ENCODE measurements around the gene PRPF40B. TPM values are rescaled to one million over a fixed set of nuclear protein-coding genes. Genes with fewer than 3 reads are reported as not detected.

The PRPF40B gene
- total RNA-seq, 4 donors from 2014 or later: 17.4 to 72.9 (median 25.4) TPM

DNA sequence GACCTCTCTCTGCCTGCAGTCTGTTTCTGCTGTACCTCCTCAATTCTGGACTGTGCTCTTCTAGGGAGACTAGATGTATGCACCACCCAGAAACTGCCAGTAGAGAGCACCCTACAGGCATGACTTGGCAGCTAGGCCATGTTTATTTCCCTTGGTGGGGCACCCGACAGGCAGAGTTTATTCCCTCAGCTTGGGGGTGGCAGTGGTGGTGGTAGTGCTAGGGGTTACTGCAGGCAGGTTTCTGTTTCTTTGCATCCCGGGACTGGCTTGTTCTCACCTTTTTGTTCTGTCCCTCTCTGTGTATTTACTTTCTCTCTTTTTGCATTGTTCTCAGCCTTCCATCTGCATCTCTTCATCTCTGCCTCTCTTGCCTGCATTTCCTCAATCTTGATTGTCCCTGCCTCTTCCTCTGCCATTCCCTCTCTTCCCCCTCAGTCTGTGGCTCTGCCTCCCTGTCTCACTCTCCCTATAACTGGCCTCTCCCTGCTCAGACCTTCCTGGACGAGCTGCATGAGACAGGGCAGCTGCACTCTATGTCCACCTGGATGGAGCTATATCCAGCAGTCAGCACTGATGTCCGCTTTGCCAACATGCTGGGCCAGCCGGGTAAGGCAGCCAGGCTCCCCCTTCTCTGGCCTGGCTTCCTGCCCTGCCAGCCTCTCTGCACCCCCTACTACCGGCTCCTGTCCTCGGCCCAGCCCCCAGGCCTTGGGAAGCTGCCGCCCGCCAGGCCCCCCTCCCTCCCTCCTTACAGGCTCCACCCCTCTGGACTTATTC, 13.8 kb downstream of the PRPF40B start:
- Histone ChIP-seq H3K27me3 (no peaks in the 10 kb centered on the region), H3K9me3 (no peaks in the 10 kb centered on the region), H3K4me1 (peaks cover 0 to 8% of the 10 kb centered on the region in 2 donors), H3K36me3 (no peaks in the 10 kb centered on the region), H3K4me3 (no peak overlapping the region), H3K27ac (peak overlapping the region; percentile 58 to 85)
- DNase-seq: peak; percentile 58 to 75
- intact Hi-C loops (cut with DNase I; ENCODE audit: low total_unique reads): no loop called here
- TF ChIP-seq POLR2A (IDR thresholded peaks at IDR 0.05) (no peak), CTCF (IDR thresholded peaks at IDR 0.05) (peak; percentile 54 to 71 (median 70))

- no peaks in the 10 kb centered on the region for H3K9me3 ChIP-seq
- no peaks in the 10 kb centered on the region for H3K36me3 ChIP-seq
- H3K4me3 ChIP-seq: no peak overlapping the region
- H3K4me1 ChIP-seq: peaks cover 0 to 8% of the 10 kb centered on the region in 2 donors
- H3K27me3 ChIP-seq: no peaks in the 10 kb centered on the region
- intact Hi-C loops (cut with DNase I; ENCODE audit: low total_unique reads): no loop called here
- H3K27ac ChIP-seq: no peak overlapping the region
- no peak for DNase-seq
- TF ChIP-seq POLR2A (IDR thresholded peaks at IDR 0.05): no peak
- TF ChIP-seq CTCF (IDR thresholded peaks at IDR 0.05): no peak
Observed at GRCh38 chr12:49641748-49642369, 18.5 kb downstream of the PRPF40B start.

DNA sequence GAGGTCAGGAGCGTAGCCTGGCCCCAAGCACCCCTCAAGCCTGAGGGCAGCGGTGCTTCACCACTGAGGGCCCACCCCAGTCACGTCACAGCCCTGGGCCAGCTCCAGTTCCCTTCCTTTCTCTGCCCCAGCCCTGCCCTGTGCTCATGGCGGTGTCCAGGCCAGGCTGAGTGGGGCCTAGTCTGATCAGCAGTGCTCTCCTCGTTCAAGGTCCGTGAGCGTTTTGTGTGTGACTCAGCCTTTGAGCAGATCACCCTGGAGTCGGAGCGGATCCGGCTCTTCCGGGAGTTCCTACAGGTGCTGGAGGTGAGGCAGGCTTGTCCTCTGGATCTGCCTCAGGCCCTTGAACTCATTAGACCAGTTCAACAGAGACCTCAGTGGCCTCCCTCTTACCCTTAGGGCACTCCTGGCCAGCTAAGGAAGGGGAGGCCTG, 19.0 kb downstream of the PRPF40B start:
- no peaks in the 10 kb centered on the region for H3K27me3 ChIP-seq
- no peak for TF ChIP-seq CTCF (IDR thresholded peaks at IDR 0.05)
- no peak for TF ChIP-seq POLR2A (IDR thresholded peaks at IDR 0.05)
- H3K9me3 ChIP-seq: no peaks in the 10 kb centered on the region
- DNase-seq: no peak
- intact Hi-C loops (cut with DNase I; ENCODE audit: low total_unique reads): no loop called here
- peaks cover 0 to 6% of the 10 kb centered on the region in 2 donors for H3K4me1 ChIP-seq
- H3K4me3 ChIP-seq: no peak overlapping the region
- H3K36me3 ChIP-seq: no peaks in the 10 kb centered on the region
- H3K27ac ChIP-seq: no peak overlapping the region

DNA sequence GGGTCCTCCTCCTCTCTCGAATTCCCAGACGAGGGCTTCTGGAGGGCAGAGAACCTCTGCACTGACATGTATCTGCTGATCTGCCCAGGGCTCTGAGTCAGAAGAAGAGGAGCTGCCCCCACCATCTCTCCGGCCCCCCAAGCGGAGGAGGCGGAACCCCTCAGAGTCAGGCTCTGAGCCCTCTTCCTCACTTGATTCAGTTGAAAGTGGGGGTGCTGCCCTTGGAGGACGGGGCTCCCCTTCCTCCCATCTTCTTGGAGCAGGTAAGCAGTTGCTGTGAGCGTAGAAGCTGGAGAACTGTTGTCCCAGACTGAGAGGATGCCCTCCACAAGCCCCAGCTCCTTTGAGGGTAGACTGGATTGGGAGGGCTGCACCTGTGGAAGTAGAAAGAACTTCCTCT, 19.8 kb downstream of the PRPF40B start:
- no peaks in the 10 kb centered on the region for H3K9me3 ChIP-seq
- H3K27ac ChIP-seq: no peak overlapping the region
- H3K4me3 ChIP-seq: no peak overlapping the region
- intact Hi-C loops (cut with DNase I; ENCODE audit: low total_unique reads): no loop called here
- H3K36me3 ChIP-seq: no peaks in the 10 kb centered on the region
- TF ChIP-seq POLR2A (IDR thresholded peaks at IDR 0.05): no peak
- no peak for TF ChIP-seq CTCF (IDR thresholded peaks at IDR 0.05)
- DNase-seq: no peak
- H3K27me3 ChIP-seq: no peaks in the 10 kb centered on the region
- no peaks in the 10 kb centered on the region for H3K4me1 ChIP-seq

DNA sequence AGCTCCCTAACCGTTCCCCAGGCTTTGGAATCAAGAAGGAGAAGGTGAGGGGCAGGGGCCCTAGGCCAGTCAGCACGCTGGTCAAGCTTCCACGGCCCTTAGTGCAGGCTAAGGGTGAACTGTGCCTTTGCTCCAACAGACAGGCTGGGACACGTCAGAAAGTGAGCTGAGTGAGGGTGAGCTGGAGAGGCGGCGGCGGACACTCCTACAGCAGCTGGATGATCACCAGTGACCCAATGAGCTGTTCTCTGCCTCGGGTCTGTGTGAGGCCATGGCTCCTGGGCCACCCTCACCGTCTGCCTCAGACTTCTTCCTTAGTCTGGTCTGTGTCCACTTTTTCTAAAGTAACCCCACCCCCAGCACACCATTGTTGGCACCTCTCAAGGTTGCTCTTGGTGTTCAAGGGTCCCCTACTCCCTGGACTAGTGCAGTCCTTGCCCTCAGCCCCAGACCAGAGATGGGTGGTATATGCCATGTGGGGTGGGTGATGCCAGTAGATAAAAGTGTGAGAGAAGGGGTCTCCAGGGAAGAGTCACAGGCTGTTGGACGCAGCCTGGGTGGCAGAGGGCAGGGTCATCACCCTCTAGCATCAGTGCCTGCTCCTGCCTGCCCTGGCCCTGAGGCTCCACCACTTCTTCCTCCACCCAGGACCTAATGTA, 20.7 kb downstream of the PRPF40B start:
- Histone ChIP-seq H3K27me3 (no peaks in the 10 kb centered on the region), H3K36me3 (no peaks in the 10 kb centered on the region), H3K4me1 (no peaks in the 10 kb centered on the region), H3K9me3 (no peaks in the 10 kb centered on the region), H3K4me3 (no peak overlapping the region), H3K27ac (peak overlapping the region; percentile 10 to 39)
- TF ChIP-seq CTCF (IDR thresholded peaks at IDR 0.05) (no peak), POLR2A (IDR thresholded peaks at IDR 0.05) (no peak)
- DNase-seq: no peak
- intact Hi-C loops (cut with DNase I; ENCODE audit: low total_unique reads): loop anchor here (2.0 kb wide), 1 partner anchor 63 kb away; the partner anchor contains the start of gene FMNL3
